HG03045 (cell line): ENCODE data around the gene PDILT.
"Not testable (repeated sequence)": the region's sequence is repeated elsewhere in the genome, so short reads cannot be mapped to it uniquely, and the experiment has no call there.

Experiments
- ATAC-seq: cut with Tn5 transposase; IDR thresholded peaks from one replicate; pipeline ENCODE4 v1.9.1; 2021; ENCODE audit warnings: mild to moderate bottlenecking, moderate library complexity; ENCODE audit not compliant: unreplicated experiment

Gene PDILT

GRCh38 chr16:20326321-20326720 is 78.2 kb downstream of the PDILT start:
- ATAC-seq = no peak

GRCh38 chr16:20325005-20325404 is 79.5 kb downstream of the PDILT start:
- ATAC-seq = no peak

GRCh38 chr16:20323591-20324117 is 80.9 kb downstream of the PDILT start:
- ATAC-seq = no peak

- no peak for ATAC-seq
Measured at GRCh38 chr16:20322696-20323095, 81.8 kb downstream of the PDILT start.

GRCh38 chr16:20321671-20322070 is 82.9 kb downstream of the PDILT start:
- ATAC-seq = no peak

GRCh38 chr16:20321051-20321450 is 83.5 kb downstream of the PDILT start:
- not testable (repeated sequence) for ATAC-seq

- ATAC-seq = no peak
Measured at GRCh38 chr16:20320592-20320991, 83.9 kb downstream of the PDILT start.

GRCh38 chr16:20320178-20320577 is 84.4 kb downstream of the PDILT start:
- no peak for ATAC-seq

GRCh38 chr16:20319406-20319805 is 85.1 kb downstream of the PDILT start:
- no peak for ATAC-seq

- no peak for ATAC-seq
Measured at GRCh38 chr16:20318437-20318836, 86.1 kb downstream of the PDILT start.

GRCh38 chr16:20318006-20318405 is 86.5 kb downstream of the PDILT start:
- ATAC-seq = no peak

- no peak for ATAC-seq
Measured at GRCh38 chr16:20317117-20317516, 87.4 kb downstream of the PDILT start.

- no peak for ATAC-seq
Measured at GRCh38 chr16:20316715-20317114, 87.8 kb downstream of the PDILT start.

GRCh38 chr16:20315764-20316163 is 88.8 kb downstream of the PDILT start:
- no peak for ATAC-seq

- ATAC-seq = no peak
Measured at GRCh38 chr16:20314575-20314974, 90.0 kb downstream of the PDILT start.

- no peak for ATAC-seq
Measured at GRCh38 chr16:20313741-20314140, 90.8 kb downstream of the PDILT start.

GRCh38 chr16:20312536-20313095 is 91.9 kb downstream of the PDILT start:
- ATAC-seq = not testable (repeated sequence)

- no peak for ATAC-seq
Measured at GRCh38 chr16:20311548-20311947, 93.0 kb downstream of the PDILT start.

GRCh38 chr16:20310421-20311395 is 93.8 kb downstream of the PDILT start:
- ATAC-seq = no peak

- ATAC-seq = no peak
Measured at GRCh38 chr16:20309786-20310185, 94.8 kb downstream of the PDILT start.
